CD4-positive, alpha-beta T cell treated with Interleukin-15 for 1 hour (primary cell): Measurements from ENCODE around the gene PCDHB2.
"Not testable (repeated sequence)": the region's sequence is repeated elsewhere in the genome, so short reads cannot be mapped to it uniquely, and the experiment has no call there.

Experiments
- DNase-seq: peaks from one replicate; pipeline ENCODE4 v3.0.0-alpha.2; 2020

The PCDHB2 gene

DNA sequence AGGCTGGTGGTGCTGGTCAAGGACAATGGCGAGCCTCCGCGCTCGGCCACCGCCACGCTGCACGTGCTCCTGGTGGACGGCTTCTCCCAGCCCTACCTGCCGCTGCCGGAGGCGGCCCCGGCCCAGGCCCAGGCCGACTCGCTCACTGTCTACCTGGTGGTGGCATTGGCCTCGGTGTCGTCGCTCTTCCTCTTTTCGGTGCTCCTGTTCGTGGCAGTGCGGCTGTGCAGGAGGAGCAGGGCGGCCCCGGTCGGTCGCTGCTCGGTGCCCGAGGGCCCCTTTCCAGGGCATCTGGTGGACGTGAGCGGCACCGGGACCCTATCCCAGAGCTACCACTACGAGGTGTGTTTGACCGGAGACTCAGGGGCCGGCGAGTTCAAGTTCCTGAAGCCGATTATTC, 42.9 kb downstream of the PCDHB2 start:
- not testable (repeated sequence) for DNase-seq
